GM12878 (cell line): ENCODE measurements around the gene FAM53B. TPM values are rescaled to one million over a fixed set of nuclear protein-coding genes. Genes with fewer than 3 reads are reported as not detected.

Source experiments
- BRCA1 ChIP-seq: IDR thresholded peaks from 2 replicates; pipeline ENCODE4 v1.6.1; 2011; ENCODE audit warnings: low read depth, low read length, improper control_type of control experiment
- CEBPB ChIP-seq, 2 experiments: fragments of 150-350 bp in 1 of 2; IDR thresholded peaks; 2 replicates each; pipeline ENCODE4 v1.6.1; 2012 to 2014; ENCODE audit warnings: low read depth in 2 of 2, low read length in 2 of 2, borderline replicate concordance in 1 of 2, inconsistent platforms in 1 of 2
- CHD4 ChIP-seq: fragments of 200-600 bp; sonication (generic); IDR thresholded peaks from 2 replicates; pipeline ENCODE4 v1.6.1; 2016; ENCODE audit warnings: mild to moderate bottlenecking
- HDAC2 ChIP-seq: fragments of 200-600 bp; sonication (generic); IDR thresholded peaks from 2 replicates; pipeline ENCODE4 v1.6.1; 2017
- IRF3 ChIP-seq: fragments of 450-650 bp; IDR thresholded peaks from 2 replicates; pipeline ENCODE4 v1.6.1; 2014; ENCODE audit warnings: mild to moderate bottlenecking
- IRF5 ChIP-seq: fragments of 450-650 bp; IDR thresholded peaks from 2 replicates; pipeline ENCODE4 v1.6.1; 2017; ENCODE audit warnings: borderline replicate concordance
- KAT2A ChIP-seq: conservative IDR thresholded peaks from 2 replicates; pipeline ENCODE4 v1.6.1; 2011; ENCODE audit warnings: low read depth, low read length; ENCODE audit not compliant: control insufficient read depth
- MAX ChIP-seq: IDR thresholded peaks from 2 replicates; pipeline ENCODE4 v1.6.1; 2012; ENCODE audit warnings: low read depth, low read length, improper control_type of control experiment
- MLLT1 ChIP-seq: fragments of 450-650 bp; IDR thresholded peaks from 2 replicates; pipeline ENCODE4 v1.6.1; 2016; ENCODE audit warnings: mild to moderate bottlenecking
- NR2C2 ChIP-seq: IDR thresholded peaks from 2 replicates; pipeline ENCODE4 v1.6.1; 2011; ENCODE audit warnings: borderline replicate concordance, low read depth; ENCODE audit not compliant: control insufficient read depth, insufficient read length
- NR2F1 ChIP-seq: fragments of 450-650 bp; conservative IDR thresholded peaks from 2 replicates; pipeline ENCODE4 v1.6.1; 2017; ENCODE audit warnings: mild to moderate bottlenecking
- NRF1 ChIP-seq: conservative IDR thresholded peaks from 2 replicates; pipeline ENCODE4 v1.6.1; 2011; ENCODE audit warnings: mild to moderate bottlenecking, low read depth, low read length, improper control_type of control experiment
- PML ChIP-seq: IDR thresholded peaks from 2 replicates; pipeline ENCODE4 v1.6.1; 2012; ENCODE audit warnings: low read length, inconsistent platforms
- RUNX3 ChIP-seq: IDR thresholded peaks from 2 replicates; pipeline ENCODE4 v1.6.1; 2012; ENCODE audit warnings: low read length, inconsistent platforms
- SMAD1 ChIP-seq: fragments of 450-650 bp; IDR thresholded peaks from 2 replicates; pipeline ENCODE4 v1.6.1; 2018; ENCODE audit warnings: mild to moderate bottlenecking, low read depth; ENCODE audit not compliant: partially characterized antibody
- TAF1 ChIP-seq: IDR thresholded peaks from 2 replicates; pipeline ENCODE4 v1.6.1; 2011; ENCODE audit warnings: mild to moderate bottlenecking, low read depth, low read length, borderline replicate concordance
- TARDBP ChIP-seq: IDR thresholded peaks from 2 replicates; pipeline ENCODE4 v1.6.1; 2016; ENCODE audit warnings: borderline replicate concordance
- TCF3 ChIP-seq: IDR thresholded peaks from 2 replicates; pipeline ENCODE4 v1.6.1; 2012; ENCODE audit warnings: low read depth, mild to moderate bottlenecking, low read length, borderline replicate concordance; ENCODE audit not compliant: insufficient read depth
- ZNF207 ChIP-seq: fragments of 450-650 bp; IDR thresholded peaks from 2 replicates; pipeline ENCODE4 v1.6.1; 2014; ENCODE audit warnings: antibody characterized with exemption, mild to moderate bottlenecking, borderline replicate concordance
- ZNF274 ChIP-seq: IDR thresholded peaks from one replicate; pipeline ENCODE4 v1.8.0; 2011; ENCODE audit not compliant: insufficient read length, insufficient read depth
- ZNF687 ChIP-seq: fragments of 450-650 bp; IDR thresholded peaks from 2 replicates; pipeline ENCODE4 v1.6.1; 2017; ENCODE audit warnings: mild to moderate bottlenecking, moderate library complexity
- ZZZ3 ChIP-seq: IDR thresholded peaks from 2 replicates; pipeline ENCODE4 v1.6.1; 2011; ENCODE audit warnings: low read depth; ENCODE audit not compliant: control insufficient read depth, insufficient read length
- polyA plus RNA-seq, 11 experiments: library from polyadenylated mRNA; depleted of rRNA in 4 of 11; unstranded in 6 of 11; stranded (reverse) in 5 of 11; fragments of >200 nt; fragmentation: Nextera tagmentation in 4 of 11; fragmentation: Illumina TruSeq in 1 of 11; extraction: Ambion mirVana in 4 of 11; extraction: Trizol in 1 of 11; gene quantifications; 1 replicate in 1 of 11; 2 replicates in 10 of 11; pipeline versions ENCODE4 v1.2.1 to v1.2.3, GENCODE V29; 2011 to 2016; ENCODE audit warnings: inconsistent platforms in 2 of 11, missing spikeins in 2 of 11, low read depth in 1 of 11
- total RNA-seq, 4 experiments: library from RNA; depleted of rRNA in 3 of 4; stranded (reverse); fragments of >200 nt in 3 of 4; fragmentation: Illumina TruSeq in 1 of 4; extraction: Trizol in 1 of 4; gene quantifications; 2 replicates each; pipeline versions ENCODE4 v1.2.1 to v1.2.3, GENCODE V29; 2013 to 2021

FAM53B gene
- total and polyA plus RNA-seq, 10 of the 15 experiments (the other 5 are each of a cell fraction or from before 2014, with no cell fraction given), result 0.05 to 26.3 (median 8.1) TPM

- TF ChIP-seq NRF1 (no peak), NR2C2 (no peak), MAX (no peak), HDAC2 (no peak), CHD4 (no peak), ZZZ3 (no peak), MLLT1 (peak; percentile 48), BRCA1 (no peak), ZNF207 (peak; percentile 73), RUNX3 (peak; percentile 62), TCF3 (no peak), IRF5 (no peak), CEBPB (IDR thresholded peaks at IDR 0.05; ENCODE audit: borderline replicate concordance in 1 of 2, low read depth in 2 of 2, low read length in 2 of 2) (no peak), NR2F1 (no peak; the same call in 1 of the 2 replicates), TAF1 (peak; percentile 75), ZNF687 (peak; percentile 82), TARDBP (no peak), KAT2A (no peak), SMAD1 (peak; percentile 23), ZNF274 (no peak), IRF3 (no peak), PML (no peak)
Observed at GRCh38 chr10:124722798-124723783, 21.1 kb downstream of the FAM53B start (continued).
